ENCODE measurements around the gene SND1. TPM values are rescaled to one million over a fixed set of nuclear protein-coding genes. Genes with fewer than 3 reads are reported as not detected.

Gene SND1
- total RNA-seq, 1 donor, result 241 TPM

GRCh38 chr7:127928852-127929251 is 276.9 kb downstream of the SND1 start:
- no peak for TF ChIP-seq CTCF (IDR thresholded peaks at IDR 0.05; ENCODE audit: insufficient read depth, low read depth, low read length)
- no peak for DNase-seq (ENCODE audit: low read depth)
- no peak overlapping the region for H3K4me3 ChIP-seq (ENCODE audit: low read depth, low read length)

GRCh38 chr7:127930341-127931328 is 278.6 kb downstream of the SND1 start:
- no peak for TF ChIP-seq CTCF (IDR thresholded peaks at IDR 0.05; ENCODE audit: insufficient read depth, low read depth, low read length)
- H3K4me3 ChIP-seq (ENCODE audit: low read depth, low read length), result no peak overlapping the region
- no peak for DNase-seq (ENCODE audit: low read depth)

- TF ChIP-seq CTCF (IDR thresholded peaks at IDR 0.05; ENCODE audit: insufficient read depth, low read depth, low read length), result no peak
- DNase-seq (ENCODE audit: low read depth), result no peak
- no peak overlapping the region for H3K4me3 ChIP-seq (ENCODE audit: low read depth, low read length)
Observed at GRCh38 chr7:127932076-127932475, 280.1 kb downstream of the SND1 start.

GRCh38 chr7:127932496-127932895 is 280.5 kb downstream of the SND1 start:
- no peak overlapping the region for H3K4me3 ChIP-seq (ENCODE audit: low read depth, low read length)
- no peak for TF ChIP-seq CTCF (IDR thresholded peaks at IDR 0.05; ENCODE audit: insufficient read depth, low read depth, low read length)
- DNase-seq (ENCODE audit: low read depth), result no peak

GRCh38 chr7:127933146-127933545 is 281.2 kb downstream of the SND1 start:
- TF ChIP-seq CTCF (IDR thresholded peaks at IDR 0.05; ENCODE audit: insufficient read depth, low read depth, low read length), result no peak
- H3K4me3 ChIP-seq (ENCODE audit: low read depth, low read length), result no peak overlapping the region
- no peak for DNase-seq (ENCODE audit: low read depth)

- H3K4me3 ChIP-seq (ENCODE audit: low read depth, low read length), result no peak overlapping the region
- no peak for DNase-seq (ENCODE audit: low read depth)
- TF ChIP-seq CTCF (IDR thresholded peaks at IDR 0.05; ENCODE audit: insufficient read depth, low read depth, low read length), result no peak
Observed at GRCh38 chr7:127934711-127935110, 282.7 kb downstream of the SND1 start.
